ENCODE data around the gene RNF113A.

DNA sequence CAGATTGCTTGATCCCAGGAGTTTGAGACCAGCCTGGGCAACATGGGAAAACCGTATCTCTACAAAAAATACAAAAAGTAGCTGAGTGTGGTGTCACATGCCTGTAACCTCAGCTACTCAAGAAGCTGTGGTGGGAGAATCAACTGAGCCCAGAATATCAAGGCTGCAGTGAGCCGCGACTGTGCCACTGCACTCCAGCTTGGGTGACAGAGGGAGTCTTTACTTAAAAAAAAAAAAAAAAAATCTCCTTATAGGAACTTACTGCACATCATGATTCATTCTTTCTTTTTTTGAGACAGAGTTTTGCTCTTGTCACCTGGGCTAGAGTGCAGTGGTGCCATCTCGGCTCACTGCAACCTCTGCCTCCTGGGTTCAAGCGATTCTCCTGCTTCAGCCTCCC is 43.1 kb downstream of the RNF113A start:
- TF ChIP-seq, protein P1, sequence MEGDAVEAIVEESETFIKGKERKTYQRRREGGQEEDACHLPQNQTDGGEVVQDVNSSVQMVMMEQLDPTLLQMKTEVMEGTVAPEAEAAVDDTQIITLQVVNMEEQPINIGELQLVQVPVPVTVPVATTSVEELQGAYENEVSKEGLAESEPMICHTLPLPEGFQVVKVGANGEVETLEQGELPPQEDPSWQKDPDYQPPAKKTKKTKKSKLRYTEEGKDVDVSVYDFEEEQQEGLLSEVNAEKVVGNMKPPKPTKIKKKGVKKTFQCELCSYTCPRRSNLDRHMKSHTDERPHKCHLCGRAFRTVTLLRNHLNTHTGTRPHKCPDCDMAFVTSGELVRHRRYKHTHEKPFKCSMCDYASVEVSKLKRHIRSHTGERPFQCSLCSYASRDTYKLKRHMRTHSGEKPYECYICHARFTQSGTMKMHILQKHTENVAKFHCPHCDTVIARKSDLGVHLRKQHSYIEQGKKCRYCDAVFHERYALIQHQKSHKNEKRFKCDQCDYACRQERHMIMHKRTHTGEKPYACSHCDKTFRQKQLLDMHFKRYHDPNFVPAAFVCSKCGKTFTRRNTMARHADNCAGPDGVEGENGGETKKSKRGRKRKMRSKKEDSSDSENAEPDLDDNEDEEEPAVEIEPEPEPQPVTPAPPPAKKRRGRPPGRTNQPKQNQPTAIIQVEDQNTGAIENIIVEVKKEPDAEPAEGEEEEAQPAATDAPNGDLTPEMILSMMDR (conservative IDR thresholded peaks at IDR 0.05; ENCODE audit: low read depth, low read length): no peak
- TF ChIP-seq EZH2 (IDR thresholded peaks at IDR 0.05; ENCODE audit: borderline replicate concordance, low read depth, low read length, poor library complexity, severe bottlenecking): no peak
